ENCODE measurements around the gene RSPH6A.

GRCh38 chr19:45779231-45780145 lies 35.6 kb downstream of the RSPH6A start:
- TF ChIP-seq, protein P1, sequence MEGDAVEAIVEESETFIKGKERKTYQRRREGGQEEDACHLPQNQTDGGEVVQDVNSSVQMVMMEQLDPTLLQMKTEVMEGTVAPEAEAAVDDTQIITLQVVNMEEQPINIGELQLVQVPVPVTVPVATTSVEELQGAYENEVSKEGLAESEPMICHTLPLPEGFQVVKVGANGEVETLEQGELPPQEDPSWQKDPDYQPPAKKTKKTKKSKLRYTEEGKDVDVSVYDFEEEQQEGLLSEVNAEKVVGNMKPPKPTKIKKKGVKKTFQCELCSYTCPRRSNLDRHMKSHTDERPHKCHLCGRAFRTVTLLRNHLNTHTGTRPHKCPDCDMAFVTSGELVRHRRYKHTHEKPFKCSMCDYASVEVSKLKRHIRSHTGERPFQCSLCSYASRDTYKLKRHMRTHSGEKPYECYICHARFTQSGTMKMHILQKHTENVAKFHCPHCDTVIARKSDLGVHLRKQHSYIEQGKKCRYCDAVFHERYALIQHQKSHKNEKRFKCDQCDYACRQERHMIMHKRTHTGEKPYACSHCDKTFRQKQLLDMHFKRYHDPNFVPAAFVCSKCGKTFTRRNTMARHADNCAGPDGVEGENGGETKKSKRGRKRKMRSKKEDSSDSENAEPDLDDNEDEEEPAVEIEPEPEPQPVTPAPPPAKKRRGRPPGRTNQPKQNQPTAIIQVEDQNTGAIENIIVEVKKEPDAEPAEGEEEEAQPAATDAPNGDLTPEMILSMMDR (IDR thresholded peaks at IDR 0.05): peak; percentile 53 to 82 (median 78)
- TF ChIP-seq POLR2AphosphoS5 (IDR thresholded peaks at IDR 0.05): peak; percentile 47 to 80
